ENCODE measurements around the gene TEX13C. TPM values are rescaled to one million over a fixed set of nuclear protein-coding genes. Genes with fewer than 3 reads are reported as not detected.

TEX13C gene
- total RNA-seq, 1 donor, result not detected

GRCh38 chrX:125333583-125333982 is 13.9 kb downstream of the TEX13C start:
- no peaks in the 10 kb centered on the region for H3K27me3 ChIP-seq (ENCODE audit: insufficient read depth, low read length)
- H3K4me1 ChIP-seq (ENCODE audit: insufficient read depth, low read length), result no peaks in the 10 kb centered on the region
- H3K9me3 ChIP-seq (ENCODE audit: low read depth, low read length), result no peaks in the 10 kb centered on the region
- H3K4me3 ChIP-seq (ENCODE audit: low read length), result no peak overlapping the region

DNA sequence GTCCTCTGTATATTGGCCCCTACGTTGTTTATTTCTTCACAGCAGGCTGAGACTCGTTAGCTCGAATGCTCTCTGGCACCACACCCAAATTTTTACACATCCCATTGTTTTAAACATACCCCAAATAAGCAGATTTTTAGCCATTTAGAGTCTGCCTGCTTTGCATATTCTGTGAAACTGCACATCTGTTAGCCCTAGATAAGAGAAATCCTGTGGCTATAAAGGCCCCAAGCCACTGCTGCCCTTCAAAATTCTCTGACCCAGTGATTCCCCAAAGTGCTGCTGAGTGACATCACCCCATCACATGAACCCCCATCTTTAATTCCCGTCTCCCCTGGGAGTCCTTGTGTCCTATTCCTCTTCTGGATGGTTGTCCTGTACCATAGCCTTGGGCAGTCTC is 20.8 kb downstream of the TEX13C start:
- H3K9me3 ChIP-seq (ENCODE audit: low read depth, low read length), result no peaks in the 10 kb centered on the region
- H3K4me1 ChIP-seq (ENCODE audit: insufficient read depth, low read length), result no peaks in the 10 kb centered on the region
- no peaks in the 10 kb centered on the region for H3K27me3 ChIP-seq (ENCODE audit: insufficient read depth, low read length)
- no peak overlapping the region for H3K4me3 ChIP-seq (ENCODE audit: low read length)

- no peaks in the 10 kb centered on the region for H3K4me1 ChIP-seq (ENCODE audit: insufficient read depth, low read length)
- no peaks in the 10 kb centered on the region for H3K9me3 ChIP-seq (ENCODE audit: low read depth, low read length)
- H3K27me3 ChIP-seq (ENCODE audit: insufficient read depth, low read length), result no peaks in the 10 kb centered on the region
- no peak overlapping the region for H3K4me3 ChIP-seq (ENCODE audit: low read length)
These were observed 54.5 kb downstream of the TEX13C start for GRCh38 chrX:125374169-125374568.
